HFF-Myc (cell line): ENCODE results near the gene PMIS2.

Source experiments
- DNase-seq: peaks from one replicate; pipeline ENCODE4 v3.0.0-alpha.2; 2011; ENCODE audit warnings: low read depth; ENCODE audit errors: extremely low read depth
- H3K4me3 ChIP-seq: replicated peaks from 2 replicates; pipeline ENCODE4 v1.5.1; 2011; ENCODE audit warnings: low read depth, mild to moderate bottlenecking, control low read depth, low read length
- TF ChIP-seq, protein P1 (sequence below): IDR thresholded peaks from 2 replicates; pipeline ENCODE4 v1.5.1; 2012; ENCODE audit warnings: mild to moderate bottlenecking, low read depth, low read length, control low read depth; ENCODE audit errors: missing control alignments

PMIS2 gene

DNA sequence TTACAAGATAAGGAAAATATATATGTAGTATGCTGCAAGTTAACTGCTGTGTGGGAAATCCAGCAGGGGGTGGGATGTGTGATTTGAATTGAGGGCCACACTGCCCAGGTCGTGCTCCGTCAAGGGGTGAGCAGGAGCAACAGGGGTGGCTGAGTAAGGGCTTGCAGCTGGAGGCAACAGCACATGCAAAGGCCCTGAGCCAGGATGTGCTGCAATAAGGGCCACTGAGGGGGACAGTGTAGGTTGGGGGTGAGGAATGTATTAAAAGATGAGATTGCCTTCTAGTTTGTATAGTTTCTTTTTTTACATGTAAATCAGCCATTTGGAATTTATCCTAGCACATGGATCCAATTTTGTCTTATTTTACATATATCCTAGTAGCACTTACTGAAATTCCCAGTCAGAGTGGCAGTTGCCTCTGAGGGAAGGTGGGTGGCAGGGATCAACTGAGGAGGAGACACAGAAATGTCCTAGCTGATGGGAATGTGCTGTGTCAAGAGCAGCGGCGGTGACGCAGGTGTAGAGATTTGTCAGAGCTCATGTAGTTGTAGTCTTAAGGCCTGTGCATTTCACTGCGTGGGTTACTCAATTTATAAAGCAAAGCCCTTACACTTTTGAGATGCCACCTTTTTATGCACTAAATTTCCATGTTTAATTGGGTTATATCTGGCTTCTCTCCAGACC is 37.5 kb downstream of the PMIS2 start:
- no peak overlapping the region for H3K4me3 ChIP-seq
- DNase-seq: no peak
- TF ChIP-seq, protein P1, sequence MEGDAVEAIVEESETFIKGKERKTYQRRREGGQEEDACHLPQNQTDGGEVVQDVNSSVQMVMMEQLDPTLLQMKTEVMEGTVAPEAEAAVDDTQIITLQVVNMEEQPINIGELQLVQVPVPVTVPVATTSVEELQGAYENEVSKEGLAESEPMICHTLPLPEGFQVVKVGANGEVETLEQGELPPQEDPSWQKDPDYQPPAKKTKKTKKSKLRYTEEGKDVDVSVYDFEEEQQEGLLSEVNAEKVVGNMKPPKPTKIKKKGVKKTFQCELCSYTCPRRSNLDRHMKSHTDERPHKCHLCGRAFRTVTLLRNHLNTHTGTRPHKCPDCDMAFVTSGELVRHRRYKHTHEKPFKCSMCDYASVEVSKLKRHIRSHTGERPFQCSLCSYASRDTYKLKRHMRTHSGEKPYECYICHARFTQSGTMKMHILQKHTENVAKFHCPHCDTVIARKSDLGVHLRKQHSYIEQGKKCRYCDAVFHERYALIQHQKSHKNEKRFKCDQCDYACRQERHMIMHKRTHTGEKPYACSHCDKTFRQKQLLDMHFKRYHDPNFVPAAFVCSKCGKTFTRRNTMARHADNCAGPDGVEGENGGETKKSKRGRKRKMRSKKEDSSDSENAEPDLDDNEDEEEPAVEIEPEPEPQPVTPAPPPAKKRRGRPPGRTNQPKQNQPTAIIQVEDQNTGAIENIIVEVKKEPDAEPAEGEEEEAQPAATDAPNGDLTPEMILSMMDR: no peak

DNA sequence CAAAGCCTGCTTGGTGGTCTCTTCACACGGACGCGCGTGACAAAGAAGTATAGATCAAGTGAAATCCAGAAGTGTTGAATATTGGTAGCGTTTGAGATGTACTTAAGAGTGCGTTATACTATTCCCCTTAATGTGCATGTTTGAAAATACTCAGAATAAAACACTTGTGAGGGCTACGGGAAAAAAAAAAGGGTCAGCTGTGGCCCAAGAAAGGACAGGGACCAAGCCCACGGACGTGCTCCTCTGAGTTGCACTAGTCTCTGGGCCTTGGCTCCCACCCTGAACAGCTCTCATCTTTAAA is 42.2 kb downstream of the PMIS2 start:
- TF ChIP-seq, protein P1: no peak
- no peak for DNase-seq
- H3K4me3 ChIP-seq: peak overlapping the region; percentile 81

DNA sequence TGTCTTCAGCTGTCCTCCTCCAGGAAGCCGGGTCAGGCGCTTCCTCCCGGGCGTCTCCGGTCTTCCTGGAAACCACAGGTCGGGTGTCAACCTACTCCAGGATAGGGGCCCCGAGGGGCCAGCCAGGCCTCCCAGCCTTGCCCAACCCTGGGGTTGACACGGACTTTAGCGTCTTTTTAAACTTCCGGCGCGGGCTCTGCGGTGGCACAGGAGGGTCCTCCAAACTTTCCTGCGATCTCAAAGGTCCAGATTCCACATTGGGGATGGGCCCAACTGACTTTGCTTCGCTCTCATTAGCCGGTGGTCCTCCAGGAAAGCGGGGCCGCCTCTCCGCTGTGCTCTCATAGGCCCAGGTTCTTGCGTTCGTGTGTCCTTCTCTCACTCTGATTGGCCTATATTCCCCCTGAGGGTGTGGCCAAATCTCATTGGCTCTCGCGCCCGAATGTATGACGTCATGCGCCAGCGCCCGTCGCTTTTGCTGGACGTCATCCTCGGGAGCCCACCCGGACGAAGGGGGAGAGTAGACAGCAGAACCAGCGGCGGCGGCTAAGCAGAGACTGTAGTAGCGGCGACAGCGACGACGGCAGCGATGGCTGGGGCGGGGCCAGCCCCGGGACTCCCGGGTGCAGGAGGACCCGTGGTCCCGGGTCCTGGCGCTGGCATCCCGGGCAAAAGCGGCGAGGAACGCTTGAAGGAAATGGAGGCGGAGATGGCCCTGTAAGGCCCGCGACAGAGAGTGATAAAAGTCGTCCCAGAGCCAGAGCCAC is 42.8 kb downstream of the PMIS2 start, which contains the start of gene RBM42:
TSS of gene RBM42 (plus strand) at position 472 of the 767 bp plus-strand sequence. CDS start at position 590, 118 bp downstream.
- TF ChIP-seq, protein P1: no peak
- peak; percentile 98 for DNase-seq
- peak within 1 kb of the TSS; percentile 81 for H3K4me3 ChIP-seq

DNA sequence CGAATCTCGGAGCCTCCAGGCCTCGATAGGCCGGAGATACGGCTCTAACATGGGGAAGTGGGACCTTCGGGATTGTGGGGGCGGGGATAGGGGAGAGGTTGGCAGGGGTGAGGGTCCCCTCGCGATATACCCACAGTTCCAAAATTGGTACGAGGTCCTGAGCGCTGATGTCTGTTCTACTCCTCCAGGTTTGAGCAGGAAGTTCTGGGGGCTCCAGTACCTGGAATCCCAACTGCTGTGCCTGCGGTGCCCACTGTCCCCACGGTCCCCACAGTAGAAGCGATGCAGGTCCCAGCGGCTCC is 43.3 kb downstream of the PMIS2 start:
- H3K4me3 ChIP-seq: peak overlapping the region; percentile 81
- no peak for DNase-seq
- TF ChIP-seq, protein P1: no peak

DNA sequence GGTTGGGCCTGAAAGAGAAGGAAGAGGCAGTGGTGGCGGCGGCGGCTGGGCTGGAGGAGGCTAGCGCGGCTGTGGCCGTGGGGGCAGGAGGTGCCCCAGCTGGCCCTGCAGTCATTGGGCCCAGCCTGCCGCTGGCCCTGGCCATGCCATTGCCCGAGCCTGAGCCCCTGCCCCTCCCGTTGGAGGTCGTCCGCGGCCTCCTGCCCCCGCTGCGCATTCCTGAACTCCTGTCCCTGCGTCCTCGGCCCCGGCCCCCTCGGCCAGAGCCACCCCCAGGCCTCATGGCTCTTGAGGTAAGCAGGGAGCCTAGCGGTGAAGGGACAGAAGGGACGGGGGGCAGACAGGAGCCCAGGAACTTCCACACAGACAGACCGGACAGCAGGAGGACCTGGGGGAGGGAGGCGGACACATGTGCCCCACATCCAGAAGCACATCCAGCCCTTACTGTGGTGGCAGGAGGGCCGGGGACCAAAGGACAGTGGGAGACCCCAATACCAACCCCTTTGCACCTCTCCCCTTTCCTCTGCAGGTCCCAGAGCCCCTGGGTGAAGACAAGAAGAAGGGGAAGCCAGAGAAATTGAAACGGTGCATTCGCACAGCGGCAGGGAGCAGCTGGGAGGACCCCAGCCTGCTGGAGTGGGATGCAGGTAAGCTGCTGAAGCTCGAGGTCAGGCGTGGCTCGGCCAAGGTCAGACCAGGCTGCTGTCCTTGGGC is 47.9 kb downstream of the PMIS2 start:
- no peak for DNase-seq
- no peak overlapping the region for H3K4me3 ChIP-seq
- TF ChIP-seq, protein P1: no peak

DNA sequence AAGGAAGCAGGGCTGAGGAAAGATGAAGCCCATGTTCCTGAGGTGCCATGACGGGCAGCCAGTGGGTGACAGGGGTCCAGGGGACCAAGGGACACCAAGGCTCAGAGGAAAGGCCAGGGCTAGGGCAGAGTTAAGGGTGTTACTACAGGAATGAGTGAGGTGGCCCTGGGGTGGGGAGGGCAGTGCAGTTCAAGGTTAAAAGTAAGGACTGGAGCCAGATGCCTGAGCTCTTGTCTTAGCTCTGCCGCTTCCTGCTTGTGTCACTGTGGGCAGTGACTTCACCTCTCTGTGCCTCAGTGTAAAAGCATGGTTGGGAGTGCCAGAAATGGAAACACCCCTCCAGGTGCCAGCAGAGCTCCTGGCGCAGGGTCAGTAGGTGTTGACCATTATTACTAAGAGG is 50.7 kb downstream of the PMIS2 start:
- H3K4me3 ChIP-seq: no peak overlapping the region
- TF ChIP-seq, protein P1: no peak

More for the DNA sequence above, 50.7 kb downstream of the PMIS2 start:
- no peak for DNase-seq
